K562 (cell line): ENCODE measurements around the gene GANAB. TPM values are rescaled to one million over a fixed set of nuclear protein-coding genes. Genes with fewer than 3 reads are reported as not detected.

Experiments used
- CREM ChIP-seq: IDR thresholded peaks from 2 replicates; pipeline ENCODE4 v1.6.1; 2014; ENCODE audit warnings: antibody characterized with exemption, low read depth
- DLX4 ChIP-seq: fragments of 250-450 bp; sonication (Bioruptor Pico); IDR thresholded peaks from 2 replicates; pipeline ENCODE4 v1.6.1; 2021; ENCODE audit warnings: mild to moderate bottlenecking
- DNMT1 ChIP-seq: fragments of 450-650 bp; IDR thresholded peaks from 2 replicates; pipeline ENCODE4 v1.6.1; 2016; ENCODE audit warnings: antibody characterized with exemption, mild to moderate bottlenecking
- EWSR1 ChIP-seq: fragments of 450-650 bp; IDR thresholded peaks from 2 replicates; pipeline ENCODE4 v1.6.1; 2018; ENCODE audit warnings: borderline replicate concordance, mild to moderate bottlenecking, low read depth, moderate library complexity; ENCODE audit not compliant: partially characterized antibody
- FOXJ3 ChIP-seq: sonication (generic); formaldehyde crosslinking; IDR thresholded peaks from 2 replicates; pipeline ENCODE4 v1.4.0; 2020; ENCODE audit warnings: mild to moderate bottlenecking, missing genetic modification reagents
- MECOM ChIP-seq: fragments of 250-450 bp; sonication (Bioruptor Pico); IDR thresholded peaks from 2 replicates; pipeline ENCODE4 v1.8.0; 2022; ENCODE audit warnings: inconsistent platforms
- NR4A1 ChIP-seq, 2 experiments: fragments of 250-450 bp in 1 of 2; fragments of 450-650 bp in 1 of 2; sonication (Bioruptor Pico) in 1 of 2; IDR thresholded peaks; 2 replicates each; pipeline versions ENCODE4 v1.4.0 to v1.6.1; 2016 to 2020; ENCODE audit warnings: mild to moderate bottlenecking in 2 of 2, missing compliant biosample characterization in 1 of 2, missing genetic modification characterization in 1 of 2, moderate library complexity in 1 of 2
- PHB2 ChIP-seq: fragments of 450-650 bp; IDR thresholded peaks from 2 replicates; pipeline ENCODE4 v1.6.1; 2017; ENCODE audit warnings: low read depth
- POLR3G ChIP-seq: IDR thresholded peaks from 2 replicates; pipeline ENCODE4 v1.6.1; 2011; ENCODE audit not compliant: insufficient read length, insufficient replicate concordance; ENCODE audit errors: extremely low read depth
- RBBP5 ChIP-seq: fragments of 200-600 bp; sonication (generic); IDR thresholded peaks from 2 replicates; pipeline ENCODE4 v1.6.1; 2012; ENCODE audit warnings: borderline replicate concordance, mild to moderate bottlenecking, low read length, control low read depth, inconsistent platforms; ENCODE audit not compliant: insufficient read depth, poor library complexity, severe bottlenecking
- RBFOX2 ChIP-seq: fragments of 200-400 bp; formaldehyde crosslinking; IDR thresholded peaks from 2 replicates; pipeline ENCODE4 v1.6.1; 2017; ENCODE audit warnings: low read depth, mild to moderate bottlenecking, low read length, moderate library complexity
- RBM25 ChIP-seq: fragments of 200-400 bp; formaldehyde crosslinking; IDR thresholded peaks from 2 replicates; pipeline ENCODE4 v1.6.1; 2018; ENCODE audit warnings: low read length, low read depth, moderate library complexity; ENCODE audit not compliant: severe bottlenecking
- RBM34 ChIP-seq: fragments of 200-400 bp; formaldehyde crosslinking; IDR thresholded peaks from 2 replicates; pipeline ENCODE4 v1.6.1; 2018; ENCODE audit warnings: low read length, borderline replicate concordance; ENCODE audit not compliant: insufficient read depth
- RHOXF2B ChIP-seq: fragments of 250-450 bp; sonication (Bioruptor Pico); conservative IDR thresholded peaks from 2 replicates; pipeline ENCODE4 v1.5.1; 2021
- SLC30A9 ChIP-seq: fragments of 250-450 bp; sonication (Bioruptor Pico); IDR thresholded peaks from 2 replicates; pipeline ENCODE4 v1.8.0; 2022; ENCODE audit warnings: mild to moderate bottlenecking, moderate library complexity
- TRIM24 ChIP-seq, 2 experiments: fragments of 450-650 bp; IDR thresholded peaks; 2 replicates each; pipeline ENCODE4 v1.6.1; 2016
- U2AF1 ChIP-seq: fragments of 200-400 bp; formaldehyde crosslinking; optimal IDR thresholded peaks from 2 replicates; pipeline ENCODE3; 2017; ENCODE audit warnings: mild to moderate bottlenecking, low read depth, low read length, moderate library complexity
- YBX1 ChIP-seq: fragments of 450-650 bp; IDR thresholded peaks from 2 replicates; pipeline ENCODE4 v1.7.1; 2016; ENCODE audit warnings: mild to moderate bottlenecking
- ZNF197 ChIP-seq: fragments of 200-800 bp; sonication (Bioruptor generic); IDR thresholded peaks from 2 replicates; pipeline ENCODE4 v1.6.1; 2016; ENCODE audit warnings: low read depth, missing genetic modification characterization, missing compliant biosample characterization
- ZNF354B ChIP-seq: fragments of 250-450 bp; sonication (Bioruptor Pico); IDR thresholded peaks from 2 replicates; pipeline ENCODE4 v1.4.0; 2020
- polyA plus RNA-seq, 8 experiments: library from polyadenylated mRNA; depleted of rRNA in 4 of 8; stranded (reverse) in 5 of 8; unstranded in 3 of 8; fragments of >200 nt; fragmentation: Nextera tagmentation in 2 of 8; fragmentation: Illumina TruSeq in 1 of 8; extraction: Ambion mirVana in 2 of 8; extraction: Trizol in 1 of 8; gene quantifications; 2 replicates each; pipeline versions ENCODE4 v1.2.1 to v1.2.3, GENCODE V29; 2011 to 2014; ENCODE audit warnings: inconsistent platforms in 1 of 8, missing spikeins in 1 of 8
- total RNA-seq, 7 experiments: library from RNA; depleted of rRNA in 6 of 7; stranded (reverse); fragments of >200 nt in 6 of 7; fragmentation: Illumina TruSeq in 2 of 7; extraction: Trizol in 2 of 7; gene quantifications; 2 replicates each; pipeline versions ENCODE4 v1.2.1 to v1.2.3, GENCODE V29; 2011 to 2021; ENCODE audit warnings: low replicate concordance in 1 of 7
- TF ChIP-seq, protein P1 (sequence below): fragments of 150-350 bp; conservative IDR thresholded peaks from 2 replicates; pipeline ENCODE4 v1.6.1; 2014; ENCODE audit warnings: low read length
- TF ChIP-seq, protein P2 (sequence below), 2 experiments: fragments of 450-650 bp in 1 of 2; IDR thresholded peaks; 2 replicates each; pipeline ENCODE4 v1.6.1; 2011 to 2017; ENCODE audit warnings: low read depth in 2 of 2, antibody characterized with exemption in 1 of 2, borderline replicate concordance in 1 of 2, low read length in 1 of 2, mild to moderate bottlenecking in 1 of 2, mixed read lengths in 1 of 2; ENCODE audit not compliant: control insufficient read depth in 1 of 2

GANAB gene
- total and polyA plus RNA-seq, 9 of the 15 experiments (the other 6 are each of a cell fraction or from before 2014, with no cell fraction given): 6.5 to 284 (median 161) TPM

- TF ChIP-seq YBX1 (no peak), RBM34 (peak; percentile 64; the same call in 1 of the 2 replicates), RBM25 (no peak), U2AF1 (peak; percentile 80), RBBP5 (peak; percentile 70), RHOXF2B (no peak), TRIM24 (IDR thresholded peaks at IDR 0.05) (no peak; a peak in 1 of 4 replicates), MECOM (CRISPR knock-in tag) (no peak), SLC30A9 (no peak), RBFOX2 (peak; percentile 90), FOXJ3 (CRISPR knock-in tag) (no peak), DLX4 (CRISPR knock-in tag) (no peak), PHB2 (no peak), POLR3G (no peak), NR4A1 (CRISPR knock-in tag; IDR thresholded peaks at IDR 0.05) (no peak), NR4A1 (tag; IDR thresholded peaks at IDR 0.05) (no peak), CREM (0 out of 2 replicates have a peak, but pooled peaks have one; percentile 7), ZNF197 (CRISPR knock-in tag) (no peak), EWSR1 (no peak), ZNF354B (CRISPR knock-in tag) (no peak), DNMT1 (no peak)
- TF ChIP-seq, protein P1, sequence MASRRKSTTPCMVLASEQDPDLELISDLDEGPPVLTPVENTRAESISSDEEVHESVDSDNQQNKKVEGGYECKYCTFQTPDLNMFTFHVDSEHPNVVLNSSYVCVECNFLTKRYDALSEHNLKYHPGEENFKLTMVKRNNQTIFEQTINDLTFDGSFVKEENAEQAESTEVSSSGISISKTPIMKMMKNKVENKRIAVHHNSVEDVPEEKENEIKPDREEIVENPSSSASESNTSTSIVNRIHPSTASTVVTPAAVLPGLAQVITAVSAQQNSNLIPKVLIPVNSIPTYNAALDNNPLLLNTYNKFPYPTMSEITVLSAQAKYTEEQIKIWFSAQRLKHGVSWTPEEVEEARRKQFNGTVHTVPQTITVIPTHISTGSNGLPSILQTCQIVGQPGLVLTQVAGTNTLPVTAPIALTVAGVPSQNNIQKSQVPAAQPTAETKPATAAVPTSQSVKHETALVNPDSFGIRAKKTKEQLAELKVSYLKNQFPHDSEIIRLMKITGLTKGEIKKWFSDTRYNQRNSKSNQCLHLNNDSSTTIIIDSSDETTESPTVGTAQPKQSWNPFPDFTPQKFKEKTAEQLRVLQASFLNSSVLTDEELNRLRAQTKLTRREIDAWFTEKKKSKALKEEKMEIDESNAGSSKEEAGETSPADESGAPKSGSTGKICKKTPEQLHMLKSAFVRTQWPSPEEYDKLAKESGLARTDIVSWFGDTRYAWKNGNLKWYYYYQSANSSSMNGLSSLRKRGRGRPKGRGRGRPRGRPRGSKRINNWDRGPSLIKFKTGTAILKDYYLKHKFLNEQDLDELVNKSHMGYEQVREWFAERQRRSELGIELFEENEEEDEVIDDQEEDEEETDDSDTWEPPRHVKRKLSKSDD: no peak
- TF ChIP-seq, protein P2, sequence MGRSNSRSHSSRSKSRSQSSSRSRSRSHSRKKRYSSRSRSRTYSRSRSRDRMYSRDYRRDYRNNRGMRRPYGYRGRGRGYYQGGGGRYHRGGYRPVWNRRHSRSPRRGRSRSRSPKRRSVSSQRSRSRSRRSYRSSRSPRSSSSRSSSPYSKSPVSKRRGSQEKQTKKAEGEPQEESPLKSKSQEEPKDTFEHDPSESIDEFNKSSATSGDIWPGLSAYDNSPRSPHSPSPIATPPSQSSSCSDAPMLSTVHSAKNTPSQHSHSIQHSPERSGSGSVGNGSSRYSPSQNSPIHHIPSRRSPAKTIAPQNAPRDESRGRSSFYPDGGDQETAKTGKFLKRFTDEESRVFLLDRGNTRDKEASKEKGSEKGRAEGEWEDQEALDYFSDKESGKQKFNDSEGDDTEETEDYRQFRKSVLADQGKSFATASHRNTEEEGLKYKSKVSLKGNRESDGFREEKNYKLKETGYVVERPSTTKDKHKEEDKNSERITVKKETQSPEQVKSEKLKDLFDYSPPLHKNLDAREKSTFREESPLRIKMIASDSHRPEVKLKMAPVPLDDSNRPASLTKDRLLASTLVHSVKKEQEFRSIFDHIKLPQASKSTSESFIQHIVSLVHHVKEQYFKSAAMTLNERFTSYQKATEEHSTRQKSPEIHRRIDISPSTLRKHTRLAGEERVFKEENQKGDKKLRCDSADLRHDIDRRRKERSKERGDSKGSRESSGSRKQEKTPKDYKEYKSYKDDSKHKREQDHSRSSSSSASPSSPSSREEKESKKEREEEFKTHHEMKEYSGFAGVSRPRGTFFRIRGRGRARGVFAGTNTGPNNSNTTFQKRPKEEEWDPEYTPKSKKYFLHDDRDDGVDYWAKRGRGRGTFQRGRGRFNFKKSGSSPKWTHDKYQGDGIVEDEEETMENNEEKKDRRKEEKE (IDR thresholded peaks at IDR 0.05; ENCODE audit: borderline replicate concordance in 1 of 2, control insufficient read depth in 1 of 2, low read depth in 2 of 2, low read length in 1 of 2): 0 out of 4 replicates have a peak, but pooled peaks of 1 of the 2 experiments have one; percentile 28
These were observed 44.9 kb downstream of the GANAB start, which contains the start of gene MTA2 (continued) for GRCh38 chr11:62601372-62602140.
